ENCODE data around the gene CERS5. TPM values are rescaled to one million over a fixed set of nuclear protein-coding genes. Genes with fewer than 3 reads are reported as not detected.

CERS5 gene
- polyA plus RNA-seq, 1 donor (not counting 4 experiments of a cell fraction or from before 2014, with no cell fraction given), result 72.3 TPM

GRCh38 chr12:50083301-50083700, 83.9 kb downstream of the CERS5 start:
- H3K4me2 ChIP-seq (ENCODE audit: control insufficient read depth, extremely low read depth, insufficient read depth, low read depth, low read length), result no peak overlapping the region
- peaks cover 21% of the 10 kb centered on the region for H3K4me1 ChIP-seq (ENCODE audit: control insufficient read depth, extremely low read depth, insufficient read depth, low read length)
- FAIRE-seq, result no peak
- TF ChIP-seq EZH2 (IDR thresholded peaks at IDR 0.05; ENCODE audit: low read length) (no peak), CTCF (optimal IDR thresholded peaks at IDR 0.05 in 1 of 3, IDR thresholded peaks at IDR 0.05 in 1 of 3, conservative IDR thresholded peaks at IDR 0.05 in 1 of 3; ENCODE audit: extremely low read depth in 1 of 3, insufficient read depth in 2 of 3, low read length in 3 of 3) (no peak)
- no peak overlapping the region for H3K9ac ChIP-seq (ENCODE audit: control insufficient read depth, extremely low read depth, insufficient read depth, low read length)
- no peak overlapping the region for H3K27ac ChIP-seq (ENCODE audit: control insufficient read depth, insufficient read depth, low read length)
- H3K9me3 ChIP-seq (ENCODE audit: control insufficient read depth, low read depth, low read length), result no peaks in the 10 kb centered on the region
- H3K4me3 ChIP-seq (ENCODE audit: control insufficient read depth in 2 of 3, extremely low read depth in 1 of 3, insufficient read depth in 2 of 3, low read depth in 1 of 3, low read length in 3 of 3), result no peak overlapping the region
- no peak for DNase-seq (ENCODE audit: low read depth, low spot score)
- H3K27me3 ChIP-seq (ENCODE audit: control insufficient read depth, extremely low read depth, insufficient read depth, low read length), result no peaks in the 10 kb centered on the region
- peaks cover 3 to 13% of the 10 kb centered on the region in 2 experiments for H3K36me3 ChIP-seq (ENCODE audit: control insufficient read depth in 2 of 2, extremely low read depth in 1 of 2, insufficient read depth in 2 of 2, low read length in 2 of 2)
- no peak overlapping the region for H2AFZ ChIP-seq (ENCODE audit: control insufficient read depth, low read length)
- H4K20me1 ChIP-seq (ENCODE audit: control insufficient read depth, extremely low read depth, insufficient read depth, low read length), result no peaks in the 10 kb centered on the region
- no peaks in the 10 kb centered on the region for H3K9me1 ChIP-seq (ENCODE audit: control insufficient read depth, extremely low read depth, insufficient read depth, low read length)
- dilution Hi-C loops (cut with MboI; ENCODE audit: extremely low pct_ligation_motif_present, low sequenced_read_pairs), result no loop called here
- H3K79me2 ChIP-seq (ENCODE audit: control insufficient read depth, insufficient read depth, low read length), result peaks cover 6% of the 10 kb centered on the region

- Histone ChIP-seq H3K27me3 (ENCODE audit: control insufficient read depth, extremely low read depth, insufficient read depth, low read length) (no peaks in the 10 kb centered on the region), H3K4me1 (ENCODE audit: control insufficient read depth, extremely low read depth, insufficient read depth, low read length) (peaks cover 14% of the 10 kb centered on the region), H3K36me3 (ENCODE audit: control insufficient read depth in 2 of 2, extremely low read depth in 1 of 2, insufficient read depth in 2 of 2, low read length in 2 of 2) (peaks cover 3 to 10% of the 10 kb centered on the region in 2 experiments), H3K9me1 (ENCODE audit: control insufficient read depth, extremely low read depth, insufficient read depth, low read length) (no peaks in the 10 kb centered on the region), H2AFZ (ENCODE audit: control insufficient read depth, low read length) (no peak overlapping the region), H3K79me2 (ENCODE audit: control insufficient read depth, insufficient read depth, low read length) (peaks cover 6% of the 10 kb centered on the region), H3K27ac (ENCODE audit: control insufficient read depth, insufficient read depth, low read length) (no peak overlapping the region), H3K4me2 (ENCODE audit: control insufficient read depth, extremely low read depth, insufficient read depth, low read depth, low read length) (no peak overlapping the region), H3K4me3 (ENCODE audit: control insufficient read depth in 2 of 3, extremely low read depth in 1 of 3, insufficient read depth in 2 of 3, low read depth in 1 of 3, low read length in 3 of 3) (no peak overlapping the region), H4K20me1 (ENCODE audit: control insufficient read depth, extremely low read depth, insufficient read depth, low read length) (no peaks in the 10 kb centered on the region), H3K9ac (ENCODE audit: control insufficient read depth, extremely low read depth, insufficient read depth, low read length) (no peak overlapping the region), H3K9me3 (ENCODE audit: control insufficient read depth, low read depth, low read length) (no peaks in the 10 kb centered on the region)
- DNase-seq (ENCODE audit: low read depth, low spot score) (no peak), FAIRE-seq (no peak)
- dilution Hi-C loops (cut with MboI; ENCODE audit: extremely low pct_ligation_motif_present, low sequenced_read_pairs), result no loop called here
- no peak for TF ChIP-seq CTCF (optimal IDR thresholded peaks at IDR 0.05 in 1 of 3, IDR thresholded peaks at IDR 0.05 in 1 of 3, conservative IDR thresholded peaks at IDR 0.05 in 1 of 3; ENCODE audit: extremely low read depth in 1 of 3, insufficient read depth in 2 of 3, low read length in 3 of 3)
- TF ChIP-seq EZH2 (IDR thresholded peaks at IDR 0.05; ENCODE audit: low read length), result no peak
Observed at GRCh38 chr12:50082644-50083043, 84.5 kb downstream of the CERS5 start.

All from keratinocyte (primary cell).